ENCODE results near the gene THOC2. TPM values are rescaled to one million over a fixed set of nuclear protein-coding genes. Genes with fewer than 3 reads are reported as not detected.

THOC2 gene
- polyA plus RNA-seq, 6 donors from 2014 or later = 35.5 to 48.6 (median 38.2) TPM

DNA sequence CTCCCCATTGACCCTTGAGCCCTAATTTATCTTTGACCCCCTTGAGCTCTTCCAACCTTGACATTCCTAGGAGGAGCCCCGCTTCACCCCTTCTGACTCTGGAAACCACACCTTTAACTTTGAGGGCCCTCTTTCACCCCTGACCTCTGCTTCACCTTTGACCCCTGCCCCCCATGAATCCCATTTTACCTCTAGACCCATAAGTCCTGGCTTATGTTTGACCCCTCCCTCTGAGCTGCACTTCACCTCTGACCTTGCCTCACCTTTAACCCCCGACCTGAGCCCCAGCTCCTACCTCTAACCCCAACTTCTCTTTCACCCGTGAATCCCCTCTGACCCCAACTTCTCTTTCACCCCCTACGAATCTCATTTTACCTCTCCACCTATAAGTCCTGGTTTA lies 169.7 kb downstream of the THOC2 start:
- H3K9me3 Mint-ChIP-seq = peaks cover 0 to 8% (median 2%) of the 10 kb centered on the region in 7 donors
- no peak overlapping the region for H3K4me3 Mint-ChIP-seq

DNA sequence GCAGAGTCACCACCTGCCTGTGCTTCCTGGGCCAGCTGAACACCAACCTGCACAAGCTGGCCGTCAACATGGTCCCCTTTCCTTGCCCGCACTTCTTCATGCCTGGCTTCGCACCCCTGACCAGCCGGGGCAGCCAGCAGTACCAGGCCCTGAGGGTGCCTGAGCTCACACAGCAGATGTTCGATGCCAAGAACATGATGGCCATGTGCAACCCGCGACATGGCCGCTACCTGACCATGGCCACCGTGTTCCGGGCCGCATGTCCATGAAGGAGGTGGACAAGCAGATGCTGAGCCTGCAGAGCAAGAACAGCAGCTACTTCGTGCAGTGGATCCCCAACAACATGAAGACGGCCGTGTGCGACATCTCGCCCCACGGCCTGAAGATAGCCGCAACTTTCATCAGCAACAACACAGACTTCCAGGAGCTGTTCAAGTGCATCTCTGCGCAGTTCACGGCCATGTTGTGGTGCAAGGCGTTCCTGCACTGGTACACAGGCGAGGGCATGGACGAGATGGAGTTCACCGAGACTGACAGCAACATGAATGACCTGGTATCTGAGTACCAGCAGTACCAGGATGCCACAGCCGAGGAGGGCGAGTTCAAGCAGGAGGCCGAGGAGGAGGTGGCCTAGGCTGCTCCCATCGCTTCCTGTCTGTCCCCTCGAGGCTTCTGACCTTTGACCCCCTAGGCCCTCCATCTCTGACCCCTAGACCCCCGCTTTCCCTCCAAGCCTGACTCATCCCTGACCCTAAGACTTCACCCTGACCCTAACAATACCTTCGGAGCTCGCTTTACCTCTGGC lies 170.3 kb downstream of the THOC2 start:
- no peak overlapping the region for H3K27ac Mint-ChIP-seq
- H3K36me3 Mint-ChIP-seq = no peaks in the 10 kb centered on the region
- H3K27me3 Mint-ChIP-seq = peaks cover 0 to 10% (median 0%) of the 10 kb centered on the region in 3 donors
- DNase-seq (no peak), ATAC-seq (ENCODE audit: low read depth in 2 of 2) (no peak)
- H3K4me1 Mint-ChIP-seq = no peaks in the 10 kb centered on the region
- no peak overlapping the region for H3K4me3 Mint-ChIP-seq
- peaks cover 0 to 7% (median 2%) of the 10 kb centered on the region in 7 donors for H3K9me3 Mint-ChIP-seq

More for the DNA sequence above, 169.7 kb downstream of the THOC2 start:
- Mint-ChIP-seq H3K4me1 (no peaks in the 10 kb centered on the region), H3K36me3 (no peaks in the 10 kb centered on the region), H3K27ac (peak overlapping the region in 1 of 6 donors; percentile 86), H3K27me3 (peaks cover 0 to 10% (median 0%) of the 10 kb centered on the region in 3 donors)
- DNase-seq (no peak), ATAC-seq (ENCODE audit: low read depth in 2 of 2) (no peak)

DNA sequence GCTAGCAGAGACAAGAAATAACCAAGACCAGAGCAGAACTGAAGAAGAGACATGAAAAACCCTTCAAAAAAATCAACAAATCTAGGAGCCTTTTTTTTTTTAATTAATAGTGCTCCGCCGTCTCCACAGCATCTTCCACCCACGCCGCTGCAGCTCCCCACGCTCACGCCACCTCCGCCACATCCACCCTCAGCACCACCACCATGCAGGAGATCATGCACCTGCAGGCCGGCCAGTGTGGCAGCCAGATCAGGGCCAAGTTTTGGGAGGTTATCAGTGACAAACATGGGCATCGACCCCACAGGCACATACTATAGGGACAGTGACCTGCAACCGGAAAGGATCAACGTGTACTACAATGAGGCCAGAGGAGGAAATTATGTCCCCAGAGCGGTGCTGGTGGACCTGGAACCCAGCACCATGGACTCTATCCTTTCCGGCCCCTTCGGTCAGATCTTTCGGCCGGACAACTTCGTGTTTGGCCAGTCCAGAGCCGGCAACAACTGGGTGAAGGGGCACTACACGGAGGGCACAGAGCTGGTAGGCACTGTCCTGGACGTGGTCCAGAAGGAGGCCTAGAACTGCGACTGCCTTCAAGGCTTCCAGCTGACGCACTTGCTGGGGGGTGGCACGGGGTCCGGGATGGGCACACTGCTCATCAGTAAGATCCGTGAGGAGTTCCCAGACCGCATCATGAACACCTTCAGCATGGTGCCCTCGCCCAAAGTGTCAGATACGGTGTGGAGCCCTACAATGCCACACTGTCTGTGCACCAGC lies 171.2 kb downstream of the THOC2 start:
- ATAC-seq (ENCODE audit: low read depth in 2 of 2) (no peak), DNase-seq (no peak)

DNA sequence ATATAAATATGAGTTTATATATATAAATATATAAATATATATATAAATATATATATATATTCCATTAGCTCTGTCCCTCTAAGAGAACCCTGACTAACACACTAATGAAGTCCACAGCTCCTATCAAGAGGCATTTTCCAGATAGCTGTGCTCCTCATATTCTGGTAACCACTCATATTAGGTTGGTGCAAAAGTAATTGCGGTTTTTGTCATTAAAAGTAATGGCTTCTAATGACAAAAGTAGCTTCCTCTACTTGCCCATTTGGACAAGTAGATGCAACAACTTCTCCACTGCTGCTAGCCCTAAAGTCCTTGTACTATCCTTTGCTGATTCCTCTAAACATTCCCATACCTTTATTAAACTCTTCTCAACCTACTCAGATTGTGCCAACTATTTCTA lies 182.0 kb downstream of the THOC2 start:
- Mint-ChIP-seq H3K27ac (no peak overlapping the region), H3K4me3 (no peak overlapping the region), H3K27me3 (peaks cover 0 to 6% (median 0%) of the 10 kb centered on the region in 3 donors), H3K4me1 (no peaks in the 10 kb centered on the region), H3K36me3 (no peaks in the 10 kb centered on the region), H3K9me3 (peaks cover 0 to 8% (median 0%) of the 10 kb centered on the region in 7 donors)
- ATAC-seq (ENCODE audit: low read depth in 2 of 2) (no peak), DNase-seq (no peak)

More for the DNA sequence above, 171.2 kb downstream of the THOC2 start:
- Mint-ChIP-seq H3K4me3 (no peak overlapping the region), H3K27me3 (peaks cover 0 to 10% (median 0%) of the 10 kb centered on the region in 3 donors), H3K27ac (no peak overlapping the region), H3K36me3 (no peaks in the 10 kb centered on the region), H3K9me3 (peaks cover 0 to 7% (median 2%) of the 10 kb centered on the region in 7 donors), H3K4me1 (no peaks in the 10 kb centered on the region)

Other genes with a start within 250 kb of the THOC2 start
- gene XIAP, start 127.0 kb upstream of the THOC2 start, polyA plus RNA-seq (ENCODE audit: low read depth in 6 of 6) = 10 to 100 TPM in 2 of 6 donors, 1 to 10 TPM in 4; 2.5 to 15.8 (median 9.4) TPM
- 10 to 100 TPM; 53.6 to 73.5 (median 61.9) TPM for gene STAG2, start 228.7 kb upstream of the THOC2 start, polyA plus RNA-seq (ENCODE audit: low read depth in 6 of 6)